GM20431 (cell line): ENCODE data around the gene CTAG1A.
"Not testable (repeated sequence)": the region's sequence is repeated elsewhere in the genome, so short reads cannot be mapped to it uniquely, and the experiment has no call there.

Experiments used
- in situ Hi-C: fragments of 300-500 bp; cut with MseI, MboI; formaldehyde crosslinking; loops from one replicate; pipeline ENCODE4 v1.15.0; 2020; ENCODE audit warnings: low sequenced_read_pairs; ENCODE audit not compliant: unreplicated experiment

CTAG1A gene

GRCh38 chrX:154584585-154585183, at the start of gene CTAG1A:
TSS of gene CTAG1A (plus strand) at chrX:154585133. CDS start at chrX:154585207, 74 bp downstream.
- in situ Hi-C loops = not testable (repeated sequence)

- in situ Hi-C loops = no loop called here
These were observed 49.0 kb upstream of the CTAG1A start for GRCh38 chrX:154535892-154536291.

- in situ Hi-C loops = no loop called here
These were observed 45.9 kb upstream of the CTAG1A start for GRCh38 chrX:154539077-154539476.

- in situ Hi-C loops = not testable (repeated sequence)
These were observed 44.6 kb upstream of the CTAG1A start for GRCh38 chrX:154540365-154540764.

GRCh38 chrX:154540897-154541535, 43.9 kb upstream of the CTAG1A start:
- in situ Hi-C loops = no loop called here

GRCh38 chrX:154541589-154541895, 43.4 kb upstream of the CTAG1A start:
- in situ Hi-C loops = no loop called here

GRCh38 chrX:154541896-154542722, 42.8 kb upstream of the CTAG1A start:
- in situ Hi-C loops = no loop called here

- in situ Hi-C loops = no loop called here
These were observed 42.1 kb upstream of the CTAG1A start for GRCh38 chrX:154542723-154543424.

- in situ Hi-C loops = no loop called here
These were observed 39.2 kb upstream of the CTAG1A start for GRCh38 chrX:154545673-154546274.

GRCh38 chrX:154546354-154547244, 38.3 kb upstream of the CTAG1A start, which contains the start of gene G6PD:
TSS of gene G6PD (minus strand) at chrX:154546846. CDS start at chrX:154546155, 691 bp downstream.
- in situ Hi-C loops = no loop called here

GRCh38 chrX:154547245-154548027, 37.5 kb upstream of the CTAG1A start, which contains the start of gene IKBKG:
TSS of gene IKBKG (plus strand) at chrX:154547620. CDS start at chrX:154552003, 4,383 bp downstream.
- in situ Hi-C loops = no loop called here

GRCh38 chrX:154548028-154548316, 37.0 kb upstream of the CTAG1A start:
- in situ Hi-C loops = no loop called here

GRCh38 chrX:154549766-154550165, 35.2 kb upstream of the CTAG1A start:
- in situ Hi-C loops = no loop called here

- in situ Hi-C loops = not testable (repeated sequence)
These were observed 32.7 kb upstream of the CTAG1A start for GRCh38 chrX:154552112-154552806.

GRCh38 chrX:154558060-154558690, 26.8 kb upstream of the CTAG1A start:
- in situ Hi-C loops = not testable (repeated sequence)

- in situ Hi-C loops = not testable (repeated sequence)
These were observed 26.0 kb upstream of the CTAG1A start for GRCh38 chrX:154558896-154559295.

GRCh38 chrX:154560326-154560725, 24.6 kb upstream of the CTAG1A start:
- in situ Hi-C loops = not testable (repeated sequence)
